Suppressor macrophage treated with lipopolysaccharide for 1 hour (primary cell): Measurements from ENCODE around the gene DET1.
"Not testable (repeated sequence)": the region's sequence is repeated elsewhere in the genome, so short reads cannot be mapped to it uniquely, and the experiment has no call there.

ENCODE experiments used
- DNase-seq, 3 donors: peaks; one replicate each; pipeline ENCODE4 v3.0.0-alpha.2; 2020 to 2022

Gene DET1

DNA sequence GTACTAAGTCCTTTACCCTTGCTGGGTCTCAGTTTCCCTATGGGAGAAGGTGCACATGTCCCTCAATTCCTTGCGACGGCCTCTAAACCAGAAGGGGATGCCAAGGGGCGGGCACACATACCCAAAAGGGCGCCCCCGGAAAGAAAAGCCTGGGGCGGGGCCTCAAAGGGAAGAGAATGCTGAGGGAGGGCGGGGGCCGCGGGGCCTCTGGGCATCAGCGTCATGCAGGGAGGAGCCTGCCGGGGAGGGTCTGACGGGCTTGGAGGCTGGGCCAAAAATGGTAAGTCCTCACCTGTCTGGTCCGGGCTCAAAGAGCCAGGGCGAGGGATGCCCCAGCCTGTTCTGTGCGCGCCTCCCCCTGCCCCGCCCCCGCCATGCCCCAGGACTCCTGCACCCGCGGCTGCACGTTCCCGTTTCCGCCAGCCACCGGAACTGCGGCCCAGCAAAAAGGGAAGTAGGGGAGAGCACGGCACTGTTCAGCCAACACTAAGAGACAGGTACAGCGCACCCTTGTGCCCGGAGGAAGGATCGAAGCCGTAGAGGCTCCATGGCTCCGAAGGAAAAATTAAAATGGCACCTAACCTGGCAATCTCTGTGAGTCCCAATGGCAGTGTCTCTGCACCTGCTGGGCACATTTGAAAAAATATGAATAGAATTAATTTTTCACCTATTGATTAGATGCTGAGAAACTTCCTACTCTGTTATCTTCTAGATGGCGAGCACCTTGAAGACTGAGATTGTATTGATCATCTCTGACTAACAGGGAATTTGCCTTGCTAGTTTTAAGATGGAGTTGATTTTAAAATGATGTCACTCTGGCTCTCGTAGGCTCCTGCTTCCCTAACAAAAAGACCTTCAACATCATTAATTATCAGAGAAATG is at the start of gene DET1:
TSS of gene DET1 (minus strand) at position 434 of the 882 bp plus-strand sequence. CDS start 14,976 bp downstream, outside the sequence.
- peak; percentile 93 to 95 (median 94) for DNase-seq

DNA sequence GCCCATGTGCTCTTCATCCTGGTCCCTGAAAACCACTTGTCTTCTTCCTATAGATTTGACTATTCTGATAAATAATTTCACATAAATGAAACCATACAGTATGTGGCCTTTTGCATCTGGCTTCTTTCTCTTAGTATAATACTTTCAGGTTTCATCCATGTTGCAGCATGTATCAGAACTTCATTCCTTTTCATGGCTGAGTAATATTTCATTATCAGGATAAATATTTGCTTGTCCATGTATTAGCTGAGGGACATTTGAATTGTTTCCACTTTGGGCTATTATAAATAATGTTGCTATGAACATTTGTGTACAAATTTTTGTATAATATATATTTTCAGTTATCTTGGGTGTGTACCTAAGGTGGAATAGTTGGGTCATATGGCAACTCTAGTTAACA is 44.9 kb upstream of the DET1 start:
- DNase-seq, result no peak

DNA sequence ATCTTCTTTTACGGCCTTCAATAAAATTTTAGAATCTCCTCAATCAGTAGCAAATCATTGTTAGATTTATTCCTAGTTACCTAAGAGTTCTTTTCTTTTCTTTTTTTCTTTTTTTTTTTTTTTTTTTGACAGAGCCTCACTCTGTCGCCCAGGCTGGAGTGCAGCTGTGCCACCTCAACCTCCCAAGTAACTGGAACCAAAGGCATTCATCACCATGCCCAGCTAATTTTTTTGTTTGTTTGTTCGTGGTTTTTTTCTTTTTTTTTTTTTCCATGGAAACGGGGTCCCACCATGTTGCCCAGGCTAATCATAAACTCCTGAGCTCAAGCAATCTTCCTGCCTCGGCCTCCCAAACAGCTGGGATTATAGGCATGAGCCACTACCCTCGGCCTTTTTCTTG is 44.3 kb upstream of the DET1 start:
- DNase-seq, result no peak

DNA sequence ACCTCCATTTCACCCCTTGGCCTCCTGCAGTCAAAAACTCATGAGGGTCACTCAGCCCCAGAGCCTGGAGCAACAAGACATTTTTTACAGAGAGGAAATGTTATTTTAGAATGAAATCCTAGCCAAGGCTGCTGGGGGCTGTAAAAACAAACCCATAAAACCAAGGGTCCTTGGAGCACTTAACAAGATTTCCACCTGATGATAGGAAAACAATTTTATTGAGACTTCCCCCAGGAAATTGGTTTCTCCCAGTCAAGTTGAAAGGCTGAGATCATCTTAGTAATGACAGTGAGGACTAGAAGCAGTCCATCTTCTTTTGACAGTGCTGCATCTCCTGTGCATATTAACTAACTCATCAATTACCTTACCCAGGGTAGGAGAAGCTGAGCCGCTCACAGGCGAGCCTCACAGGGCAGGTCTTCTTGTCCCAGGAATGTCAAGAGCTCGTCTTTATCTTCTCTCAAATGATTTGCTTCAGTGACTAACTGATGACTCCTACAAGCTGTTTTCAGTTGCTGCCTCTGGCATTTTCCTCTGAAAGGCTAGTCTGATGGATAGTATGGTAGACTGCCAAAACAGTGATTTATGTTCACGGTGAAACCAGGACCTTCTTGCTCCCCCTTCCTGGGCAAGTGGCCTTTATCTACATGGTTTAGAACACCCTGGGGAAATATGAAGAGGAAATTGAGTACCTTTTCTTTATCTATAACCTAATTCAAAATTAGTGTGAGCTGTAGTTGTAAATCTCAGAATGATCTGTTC is 40.1 kb upstream of the DET1 start:
- DNase-seq, result no peak

DNA sequence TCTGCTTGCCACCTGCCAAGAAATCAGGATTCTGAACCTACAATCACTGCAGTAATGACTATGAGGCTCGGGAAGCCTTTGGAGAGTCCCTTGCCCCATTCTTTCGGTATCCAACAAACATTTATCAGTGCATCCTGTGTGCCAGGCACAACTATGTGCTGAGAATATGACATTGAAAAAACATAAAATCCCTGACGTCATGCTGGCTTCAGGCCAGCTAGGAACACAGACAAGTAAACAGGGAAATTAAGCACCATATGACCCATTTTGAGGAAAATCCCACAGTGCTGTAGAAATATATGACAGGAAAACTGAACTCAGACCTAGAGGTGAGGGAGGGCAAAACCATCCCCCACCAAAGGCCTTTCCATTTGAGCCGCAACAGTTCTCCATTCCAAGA is 34.1 kb upstream of the DET1 start:
- no peak for DNase-seq

DNA sequence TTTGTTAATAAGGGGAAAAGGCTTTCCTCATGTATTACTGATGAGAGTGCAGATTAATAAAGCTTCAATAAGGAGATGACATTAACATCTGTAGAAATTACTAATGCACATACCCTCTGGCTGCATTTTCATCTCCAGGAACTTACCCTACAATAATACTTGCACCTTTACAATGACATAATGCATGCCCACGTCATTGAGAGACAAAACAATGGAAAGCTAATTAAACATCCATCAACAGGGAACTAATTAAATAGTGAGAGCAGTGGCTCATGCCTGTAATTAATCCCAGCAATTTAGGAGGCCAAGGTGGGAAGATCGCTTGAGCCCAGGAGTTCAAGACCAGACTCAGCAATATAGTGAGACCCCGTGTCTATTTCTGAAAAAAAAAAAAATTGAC is 32.8 kb upstream of the DET1 start:
- DNase-seq, result no peak

DNA sequence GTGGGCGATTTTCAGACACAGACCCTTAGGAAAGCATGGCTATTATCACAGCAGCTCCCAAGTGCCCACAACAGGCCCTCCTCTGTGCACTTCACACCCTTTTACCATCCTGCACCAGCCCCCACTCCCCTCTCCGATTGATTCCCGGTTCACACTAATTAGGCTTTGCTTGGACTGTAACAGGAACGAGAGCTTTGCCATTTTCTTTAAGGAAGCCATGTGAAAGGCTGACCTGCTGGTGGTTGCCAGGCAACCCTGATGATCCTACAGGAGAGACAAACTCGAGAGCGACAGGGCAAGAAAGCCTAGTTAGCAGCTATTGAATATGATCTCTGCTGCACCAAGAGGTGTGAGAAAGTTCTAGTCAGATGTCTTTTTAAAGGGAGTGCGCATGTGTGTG is 28.2 kb upstream of the DET1 start:
- DNase-seq, result no peak

DNA sequence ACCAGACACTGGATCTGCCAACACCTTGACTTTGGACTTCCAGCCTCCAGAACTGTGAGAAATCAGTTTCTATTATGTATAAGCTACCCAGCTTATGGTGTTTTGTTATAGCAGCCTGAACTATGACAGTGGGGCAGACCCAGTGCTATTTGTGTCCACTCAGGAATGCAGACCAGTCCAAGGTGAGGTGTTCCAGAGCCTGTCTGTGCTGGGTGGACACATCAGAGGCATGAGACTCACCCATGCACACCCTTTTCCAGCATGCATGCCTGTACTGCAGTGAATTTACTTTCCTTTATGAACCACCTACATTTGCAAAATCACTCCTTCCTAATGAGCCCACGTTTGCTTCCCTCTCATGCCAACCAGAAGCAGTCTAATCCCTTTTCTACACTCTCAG is 27.6 kb upstream of the DET1 start:
- DNase-seq, result no peak

DNA sequence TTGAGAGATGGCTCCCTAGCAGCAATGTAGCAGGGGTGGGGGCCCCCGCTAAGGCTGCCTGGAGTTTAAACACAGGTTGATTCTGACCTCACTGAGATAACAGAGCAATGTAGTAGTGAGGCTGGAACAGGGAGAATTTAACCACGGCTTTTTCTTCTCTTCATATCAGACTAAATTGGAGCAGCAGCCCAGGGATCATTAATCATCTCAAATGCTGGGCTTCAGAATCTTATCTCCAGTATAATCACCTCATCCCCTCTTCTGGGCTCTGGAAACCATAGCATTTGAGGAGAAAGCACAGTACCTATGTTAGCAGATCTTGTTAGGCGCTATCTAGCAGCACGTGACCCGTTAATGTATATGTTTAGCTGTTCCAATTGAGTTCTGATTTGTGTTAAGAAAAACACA is 25.4 kb upstream of the DET1 start:
- DNase-seq, result no peak

DNA sequence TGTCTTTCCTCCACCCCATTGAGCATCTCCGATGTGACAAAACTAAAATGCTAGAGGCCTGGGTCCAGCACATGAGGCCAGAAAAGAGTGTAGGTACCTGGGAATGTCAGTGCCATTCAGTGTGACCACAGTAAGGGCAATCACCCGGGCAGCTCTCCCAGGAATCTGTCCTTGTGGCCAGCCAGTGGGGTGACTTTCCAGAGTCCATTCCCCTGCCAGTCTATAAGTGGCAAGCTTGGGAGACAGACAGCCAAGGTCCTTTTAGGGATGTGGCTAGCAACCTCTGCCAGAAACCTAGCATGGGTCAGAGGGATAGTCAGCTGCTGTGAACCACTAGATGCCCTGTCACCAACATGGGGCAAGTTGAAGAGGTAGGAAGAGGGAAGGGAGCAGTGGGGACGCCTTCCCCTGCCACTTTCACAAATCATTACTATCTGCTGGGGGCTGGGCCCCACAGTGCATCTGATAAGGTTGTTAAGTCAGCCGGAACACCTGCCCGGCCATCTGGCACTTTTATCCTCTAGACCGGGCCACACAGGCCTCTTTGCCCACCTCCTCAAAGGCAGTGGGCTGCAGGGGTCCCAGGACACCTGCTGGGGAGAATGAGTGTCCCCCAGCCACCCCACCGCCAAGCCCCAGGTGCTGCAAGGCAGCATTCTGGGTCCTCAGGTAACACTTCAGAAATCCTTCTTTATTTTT is 24.8 kb upstream of the DET1 start:
- DNase-seq, result no peak

DNA sequence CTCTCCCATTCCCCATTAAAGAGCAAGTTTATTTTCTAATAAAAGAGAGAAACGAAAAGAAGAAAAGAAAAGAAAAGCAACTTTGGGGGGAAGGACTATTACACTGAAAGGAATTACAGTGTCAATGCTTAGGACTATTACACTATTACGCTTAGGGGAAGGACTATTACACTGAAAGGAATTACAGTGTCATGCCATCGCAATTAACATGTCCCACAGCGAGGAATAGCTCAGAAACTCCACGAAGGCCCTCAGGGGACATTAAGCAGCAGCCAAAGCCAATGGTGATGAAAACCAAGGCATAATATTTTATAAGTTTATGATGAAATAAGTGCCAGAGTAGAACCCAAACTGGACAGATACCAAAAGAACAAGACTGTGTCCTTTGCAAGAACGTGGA is 22.1 kb upstream of the DET1 start:
- DNase-seq, result no peak

DNA sequence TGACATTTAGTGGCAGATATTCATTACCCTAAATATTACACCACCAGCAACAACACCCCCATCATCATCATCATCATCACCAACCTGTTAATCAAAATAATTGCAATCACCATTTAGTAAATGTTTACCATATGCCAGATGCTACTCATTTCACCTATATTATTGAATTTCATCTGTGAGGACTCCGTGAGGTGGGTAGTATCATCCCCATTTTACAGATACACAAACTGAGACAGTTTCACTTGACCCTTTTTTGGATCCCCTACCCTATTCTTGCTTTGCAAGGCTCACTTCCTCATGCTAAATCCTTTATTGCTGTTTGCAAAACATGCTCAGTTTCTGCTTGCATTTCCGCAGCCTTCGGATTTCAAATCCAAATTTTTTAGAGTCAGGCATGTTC is 18.3 kb upstream of the DET1 start:
- DNase-seq, result no peak

DNA sequence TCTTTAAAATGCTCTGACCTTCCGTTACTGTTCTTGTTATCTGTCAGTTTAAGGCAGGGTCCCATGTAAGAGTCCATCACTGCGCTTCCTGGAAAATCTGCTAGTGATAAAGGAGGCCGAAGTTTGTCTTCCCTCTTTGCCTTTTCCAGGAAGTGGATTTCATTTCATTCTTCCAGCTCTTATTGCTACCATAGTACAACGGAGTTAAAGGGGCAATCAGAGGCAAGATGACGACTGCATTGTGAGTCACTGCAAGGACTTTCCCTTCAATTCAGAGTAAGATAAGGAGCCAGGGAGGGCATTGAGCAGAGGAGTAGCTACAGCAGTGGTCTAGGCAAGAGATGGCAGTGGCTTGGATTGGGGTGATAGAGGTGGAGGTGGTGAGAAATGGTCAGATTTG is 17.2 kb upstream of the DET1 start:
- no peak for DNase-seq

DNA sequence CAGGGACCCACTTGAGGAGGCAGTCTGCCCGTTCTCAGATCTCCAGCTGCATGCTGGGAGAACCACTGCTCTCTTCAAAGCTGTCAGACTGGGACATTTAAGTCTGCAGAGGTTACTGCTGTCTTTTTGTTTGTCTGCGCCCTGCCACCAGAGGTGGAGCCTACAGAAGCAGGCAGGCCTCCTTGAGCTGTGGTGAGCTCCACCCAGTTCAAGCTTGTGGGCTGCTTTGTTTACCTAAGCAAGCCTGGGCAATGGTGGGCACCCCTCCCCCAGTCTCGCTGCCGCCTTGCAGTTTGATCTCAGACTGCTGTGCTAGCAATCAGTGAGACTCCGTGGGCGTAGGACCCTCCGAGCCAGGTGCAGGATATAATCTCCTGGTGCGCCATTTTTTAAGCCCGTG is 13.1 kb upstream of the DET1 start:
- DNase-seq, result not testable (repeated sequence)

DNA sequence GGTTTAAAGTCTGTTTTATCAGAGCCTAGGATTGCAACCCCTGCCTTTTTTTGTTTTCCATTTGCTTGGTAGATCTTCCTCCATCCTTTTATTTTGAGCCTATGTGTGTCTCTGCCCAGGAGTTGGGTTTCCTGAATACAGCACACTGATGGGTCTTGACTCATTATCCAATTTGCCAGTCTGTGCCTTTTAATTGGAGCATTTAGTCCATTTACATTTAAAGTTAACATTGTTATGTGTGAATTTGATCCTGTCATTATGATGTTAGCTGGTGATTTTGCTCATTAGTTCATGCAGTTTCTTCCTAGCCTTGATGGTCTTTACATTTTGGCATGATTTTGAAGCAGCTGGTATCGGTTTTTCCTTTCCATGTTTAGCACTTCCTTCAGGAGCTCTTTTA is 11.5 kb upstream of the DET1 start:
- not testable (repeated sequence) for DNase-seq

DNA sequence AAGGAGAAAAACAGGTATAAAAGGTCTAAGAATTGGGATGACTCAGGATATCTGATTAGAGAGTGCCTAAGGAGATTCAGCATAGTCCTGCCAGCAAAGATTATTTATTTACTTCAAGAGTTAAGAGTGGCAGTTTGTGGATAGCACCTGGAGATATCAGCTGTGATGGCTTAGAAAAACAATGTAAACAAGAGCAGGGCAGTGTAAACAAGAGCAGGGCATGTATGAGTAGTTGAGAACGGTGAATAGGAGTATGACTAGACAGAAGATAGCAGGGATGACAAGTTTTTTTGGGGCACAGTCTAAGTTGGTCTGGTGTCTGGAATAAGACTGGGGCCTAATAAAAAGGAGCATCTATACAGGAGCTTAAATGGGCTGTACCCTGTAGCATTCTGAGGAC is 1.5 kb upstream of the DET1 start:
- DNase-seq, result not testable (repeated sequence)

DNA sequence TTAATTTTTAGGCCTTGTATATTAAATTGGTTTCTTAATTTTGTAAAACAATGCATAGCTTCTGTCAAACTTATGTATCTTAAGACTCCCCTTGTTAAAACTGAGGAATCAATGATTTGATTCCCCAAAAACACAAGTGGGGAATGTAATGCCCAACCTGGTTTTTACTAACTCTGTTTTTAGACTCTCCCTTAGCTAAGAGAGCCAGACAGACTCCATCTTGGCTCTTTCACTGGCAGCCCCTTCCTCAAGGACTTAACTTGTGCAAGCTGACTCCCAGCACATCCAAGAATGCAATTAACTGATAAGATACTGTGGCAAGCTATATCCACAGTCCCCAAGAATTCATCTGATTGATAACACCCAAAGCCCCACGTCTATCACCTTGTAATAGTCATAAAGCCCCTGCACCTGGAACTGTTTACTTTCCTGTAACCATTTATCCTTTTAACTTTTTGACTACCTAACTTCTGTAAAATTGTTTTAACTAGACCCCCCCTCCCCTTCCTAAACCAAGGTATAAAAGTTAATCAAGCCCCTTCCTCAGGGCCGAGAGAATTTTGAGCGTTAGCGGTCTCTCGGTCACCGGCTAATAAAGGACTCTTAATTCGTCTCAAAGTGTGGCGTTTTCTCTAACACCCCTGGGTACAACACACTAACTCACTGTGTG is 768 bp downstream of the DET1 start:
- not testable (repeated sequence) for DNase-seq

DNA sequence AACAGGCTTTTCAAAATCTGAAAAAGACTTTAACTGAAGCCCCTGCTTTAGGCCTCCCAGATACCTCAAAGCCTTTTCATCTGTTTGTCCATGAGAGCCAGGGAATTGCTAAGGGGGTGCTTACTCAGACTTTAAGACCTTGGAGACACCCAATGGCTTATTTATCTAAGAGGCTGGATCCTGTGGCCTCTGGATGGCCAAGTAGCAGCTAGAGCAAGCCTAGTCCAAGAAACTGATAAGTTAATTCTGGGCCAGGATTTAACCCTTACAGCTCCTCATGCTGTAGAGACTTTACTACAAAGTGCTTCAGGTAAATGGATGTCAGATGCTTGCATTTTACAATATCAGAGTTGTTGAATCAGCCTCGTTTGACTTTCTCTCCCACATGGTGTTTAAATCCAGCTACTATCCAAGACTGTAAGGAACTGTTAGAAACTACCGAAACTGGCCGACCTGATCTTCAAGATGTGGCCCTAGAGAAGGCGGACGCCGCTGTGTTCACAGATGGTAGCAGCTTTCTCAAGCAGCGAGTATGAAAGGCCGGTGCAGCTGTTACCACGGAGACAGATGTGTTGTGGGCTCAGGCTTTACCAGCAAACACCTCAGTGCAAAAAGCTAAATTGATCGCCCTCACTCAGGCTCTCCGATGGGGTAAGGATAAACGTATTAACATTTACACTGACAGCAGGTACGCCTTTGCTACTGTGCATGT is 3.3 kb downstream of the DET1 start:
- DNase-seq, result no peak

DNA sequence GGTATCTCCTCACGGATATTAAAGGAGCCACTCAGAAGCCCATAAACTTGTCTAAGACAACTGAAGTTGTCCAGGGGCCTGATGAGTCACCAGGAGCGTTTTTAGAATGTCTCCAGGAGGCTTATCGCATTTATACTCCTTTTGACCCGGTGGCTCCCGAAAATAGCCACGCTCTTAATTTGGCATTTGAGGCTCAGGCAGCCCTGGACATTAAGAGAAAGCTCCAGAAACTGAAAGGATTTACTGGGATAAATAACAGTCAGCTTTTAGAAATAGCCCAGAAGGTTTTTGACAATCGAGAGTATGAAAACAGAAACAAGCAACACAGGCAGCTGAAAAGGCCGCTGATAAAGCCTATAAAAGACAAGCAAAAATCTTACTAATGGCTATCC is 4.1 kb downstream of the DET1 start:
- DNase-seq, result no peak

DNA sequence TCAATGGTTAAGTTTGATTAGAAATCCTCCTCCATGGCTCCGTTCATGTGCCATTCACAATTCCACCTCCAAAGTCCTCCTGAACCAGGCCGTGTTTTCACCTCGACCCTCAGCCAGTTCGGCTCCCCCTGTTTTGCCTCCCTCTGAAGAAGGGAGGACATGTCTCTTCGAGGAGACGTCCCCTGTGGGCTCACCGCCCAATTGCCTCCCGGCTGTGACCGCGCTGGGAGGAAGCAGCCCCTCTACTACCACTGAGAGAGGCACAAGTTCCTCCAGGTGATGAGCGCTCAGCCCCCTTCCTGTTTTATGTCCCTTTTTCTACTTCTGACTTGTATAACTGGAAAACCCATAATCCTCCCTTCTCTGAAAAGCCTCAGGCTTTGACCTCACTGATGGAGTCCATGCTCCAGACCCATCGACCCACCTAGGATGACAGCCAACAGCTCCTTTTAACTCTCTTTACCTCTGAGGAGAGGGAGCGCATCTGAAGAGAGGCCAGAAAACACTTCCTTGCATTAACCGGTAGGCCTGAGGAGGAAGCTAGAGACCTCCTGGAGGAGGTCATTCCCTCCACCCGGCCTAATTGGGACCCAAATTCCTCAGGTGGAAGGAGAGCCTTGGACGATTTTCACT is 4.7 kb downstream of the DET1 start:
- no peak for DNase-seq

DNA sequence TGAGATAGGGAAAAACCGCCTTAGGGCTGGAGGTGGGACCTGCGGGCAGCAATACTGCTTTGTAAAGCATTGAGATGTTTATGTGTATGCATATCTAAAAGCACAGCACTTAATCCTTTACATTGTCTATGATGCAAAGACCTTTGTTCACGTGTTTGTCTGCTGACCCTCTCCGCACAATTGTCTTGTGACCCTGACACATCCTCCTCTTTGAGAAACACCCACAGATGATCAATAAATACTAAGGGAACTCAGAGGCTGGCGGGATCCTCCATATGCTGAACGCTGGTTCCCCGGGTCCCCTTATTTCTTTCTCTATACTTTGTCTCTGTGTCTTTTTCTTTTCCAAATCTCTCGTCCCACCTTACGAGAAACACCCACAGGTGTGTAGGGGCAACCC is 5.4 kb downstream of the DET1 start:
- not testable (repeated sequence) for DNase-seq

DNA sequence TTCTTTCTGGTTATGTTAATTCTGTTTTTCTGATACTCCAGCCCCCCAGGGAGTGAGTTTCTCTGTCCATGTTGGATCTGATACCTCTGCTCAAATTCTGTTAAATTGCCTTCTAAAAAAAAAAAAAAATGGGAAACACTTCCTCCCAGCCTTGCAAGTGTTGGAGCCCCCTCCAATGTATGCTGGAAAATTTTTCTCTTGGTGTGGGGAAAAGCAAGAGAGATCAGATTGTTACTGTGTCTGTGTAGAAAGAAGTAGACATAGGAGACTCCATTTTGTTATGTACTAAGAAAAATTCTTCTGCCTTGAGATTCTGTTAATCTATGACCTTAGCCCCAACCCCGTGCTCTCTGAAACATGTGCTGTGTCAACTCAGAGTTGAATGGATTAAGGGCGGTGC is 6.1 kb downstream of the DET1 start:
- DNase-seq, result not testable (repeated sequence)
